Kidney epithelial cell (primary cell): ENCODE data around the gene DIP2A. TPM values are rescaled to one million over a fixed set of nuclear protein-coding genes. Genes with fewer than 3 reads are reported as not detected.

ENCODE experiments used
- DNase-seq: peaks from one replicate; pipeline ENCODE4 v3.0.0-alpha.2; 2010; ENCODE audit warnings: low read depth
- H3K27me3 ChIP-seq: 2 replicates; pipeline ENCODE4 v1.6.0; 2011; ENCODE audit warnings: low read length; ENCODE audit not compliant: control insufficient read depth, insufficient read depth
- H3K36me3 ChIP-seq: 2 replicates; pipeline ENCODE4 v1.5.1; 2011; ENCODE audit warnings: low read length; ENCODE audit not compliant: control insufficient read depth, insufficient read depth
- H3K4me3 ChIP-seq: 2 replicates; pipeline ENCODE4 v1.5.1; 2011; ENCODE audit warnings: low read depth, mild to moderate bottlenecking, control low read depth, low read length
- CTCF ChIP-seq: IDR thresholded peaks from 2 replicates; pipeline ENCODE4 v1.5.1; 2011; ENCODE audit warnings: mild to moderate bottlenecking, moderate library complexity, low read length, control low read depth, inconsistent platforms; ENCODE audit not compliant: insufficient read depth, poor library complexity, severe bottlenecking
- total RNA-seq: library from RNA; depleted of rRNA; stranded (reverse); fragments of >200 nt; gene quantifications from 2 replicates; pipeline ENCODE4 v1.2.3, GENCODE V29; 2015

Gene DIP2A
- 16.0 and 22.6 TPM in 2 replicates for total RNA-seq

GRCh38 chr21:46458315-46459023 lies at the start of gene DIP2A:
DIP2A (plus strand) TSS chr21:46458891; CDS start chr21:46459132, 241 bp downstream.
- H3K4me3 ChIP-seq, result peak within 1 kb of the TSS; percentile 91
- TF ChIP-seq CTCF, result no peak

GRCh38 chr21:46409641-46410406 lies 48.9 kb upstream of the DIP2A start:
- Histone ChIP-seq H3K4me3 (no peak overlapping the region), H3K36me3 (no peaks in the 10 kb centered on the region), H3K27me3 (no peaks in the 10 kb centered on the region)
- no peak for TF ChIP-seq CTCF
- no peak for DNase-seq

More at GRCh38 chr21:46458315-46459023, at the start of gene DIP2A:
- DNase-seq, result peak; percentile 78
- Histone ChIP-seq H3K27me3 (no peaks in the 10 kb centered on the region), H3K36me3 (no peaks in the 10 kb centered on the region)

GRCh38 chr21:46410516-46410915 lies 48.2 kb upstream of the DIP2A start:
- Histone ChIP-seq H3K27me3 (no peaks in the 10 kb centered on the region), H3K4me3 (no peak overlapping the region), H3K36me3 (no peaks in the 10 kb centered on the region)
- TF ChIP-seq CTCF, result no peak
- no peak for DNase-seq

- no peak for DNase-seq
- TF ChIP-seq CTCF, result no peak
These were observed 47.5 kb upstream of the DIP2A start for GRCh38 chr21:46411236-46411635.

GRCh38 chr21:46411691-46412090 lies 47.0 kb upstream of the DIP2A start:
- no peak for DNase-seq
- Histone ChIP-seq H3K4me3 (no peak overlapping the region), H3K27me3 (no peaks in the 10 kb centered on the region), H3K36me3 (no peaks in the 10 kb centered on the region)
- TF ChIP-seq CTCF, result no peak

More at GRCh38 chr21:46411236-46411635, 47.5 kb upstream of the DIP2A start:
- Histone ChIP-seq H3K4me3 (no peak overlapping the region), H3K36me3 (no peaks in the 10 kb centered on the region), H3K27me3 (no peaks in the 10 kb centered on the region)
